ENCODE results near the gene C13orf46. TPM values are rescaled to one million over a fixed set of nuclear protein-coding genes. Genes with fewer than 3 reads are reported as not detected.

The C13orf46 gene
- polyA plus RNA-seq, 2 of the 4 experiments (the other 2 are of a cell fraction) = 0.05 to 0.13 TPM

- TF ChIP-seq, protein P1, sequence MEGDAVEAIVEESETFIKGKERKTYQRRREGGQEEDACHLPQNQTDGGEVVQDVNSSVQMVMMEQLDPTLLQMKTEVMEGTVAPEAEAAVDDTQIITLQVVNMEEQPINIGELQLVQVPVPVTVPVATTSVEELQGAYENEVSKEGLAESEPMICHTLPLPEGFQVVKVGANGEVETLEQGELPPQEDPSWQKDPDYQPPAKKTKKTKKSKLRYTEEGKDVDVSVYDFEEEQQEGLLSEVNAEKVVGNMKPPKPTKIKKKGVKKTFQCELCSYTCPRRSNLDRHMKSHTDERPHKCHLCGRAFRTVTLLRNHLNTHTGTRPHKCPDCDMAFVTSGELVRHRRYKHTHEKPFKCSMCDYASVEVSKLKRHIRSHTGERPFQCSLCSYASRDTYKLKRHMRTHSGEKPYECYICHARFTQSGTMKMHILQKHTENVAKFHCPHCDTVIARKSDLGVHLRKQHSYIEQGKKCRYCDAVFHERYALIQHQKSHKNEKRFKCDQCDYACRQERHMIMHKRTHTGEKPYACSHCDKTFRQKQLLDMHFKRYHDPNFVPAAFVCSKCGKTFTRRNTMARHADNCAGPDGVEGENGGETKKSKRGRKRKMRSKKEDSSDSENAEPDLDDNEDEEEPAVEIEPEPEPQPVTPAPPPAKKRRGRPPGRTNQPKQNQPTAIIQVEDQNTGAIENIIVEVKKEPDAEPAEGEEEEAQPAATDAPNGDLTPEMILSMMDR (IDR thresholded peaks at IDR 0.05) = no peak
- TF ChIP-seq NR3C1 (IDR thresholded peaks at IDR 0.05) = no peak
Measured at GRCh38 chr13:113964251-113964995, 9.5 kb downstream of the C13orf46 start (continued).

- no peak for DNase-seq (ENCODE audit: low read depth in 1 of 2, low spot score in 1 of 2)
- CTCF ChIA-PET = no interaction called here
Measured at GRCh38 chr13:113963376-113963775, 10.5 kb downstream of the C13orf46 start.

DNA sequence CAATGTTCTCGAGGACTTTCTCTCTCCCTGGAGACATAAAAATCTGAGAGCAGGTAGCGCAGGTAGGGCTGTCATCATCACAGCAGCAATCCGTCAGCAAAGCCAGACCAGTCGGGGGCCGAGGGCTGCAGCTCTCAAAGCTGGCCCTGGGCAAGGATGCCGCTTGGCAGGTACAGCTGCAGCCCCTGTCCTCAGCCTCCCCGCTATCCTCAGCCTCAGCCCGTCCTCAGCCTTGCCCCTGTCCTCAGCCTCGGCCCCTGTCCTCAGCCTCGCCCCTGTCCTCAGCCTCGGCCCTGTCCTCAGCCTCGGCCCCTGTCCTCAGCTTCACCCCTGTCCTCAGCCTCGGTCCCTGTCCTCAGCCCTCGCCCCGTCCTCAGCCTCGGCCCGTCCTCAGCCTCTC lies 10.9 kb downstream of the C13orf46 start:
- ChIA-PET POLR2A (no interaction called here), CTCF (no interaction called here)
- ATAC-seq (no peak), FAIRE-seq (no peak), DNase-seq (ENCODE audit: low read depth in 1 of 2, low spot score in 1 of 2) (no peak)
- WGBS (ENCODE audit: missing lambda C conversion rate) = 89% methylated on average over 8 of the region's 17 CpGs
- TF ChIP-seq POLR2A (IDR thresholded peaks at IDR 0.05; ENCODE audit: low read length) (no peak), FOXS1 (CRISPR knock-in tag; IDR thresholded peaks at IDR 0.05) (no peak), HOXA7 (CRISPR knock-in tag; IDR thresholded peaks at IDR 0.05) (no peak), ZC3H11A (IDR thresholded peaks at IDR 0.05) (no peak), FOSB (CRISPR knock-in tag; IDR thresholded peaks at IDR 0.05) (no peak), CBX2 (IDR thresholded peaks at IDR 0.05; ENCODE audit: borderline replicate concordance, low read depth) (no peak), EP300 (IDR thresholded peaks at IDR 0.05) (no peak), SREBF2 (IDR thresholded peaks at IDR 0.05) (no peak), POLR2AphosphoS2 (conservative IDR thresholded peaks at IDR 0.05; ENCODE audit: low read length) (no peak), KDM1A (IDR thresholded peaks at IDR 0.05; ENCODE audit: low read depth) (no peak), HEYL (CRISPR knock-in tag; IDR thresholded peaks at IDR 0.05) (no peak), RAD21 (conservative IDR thresholded peaks at IDR 0.05 in 1 of 2, IDR thresholded peaks at IDR 0.05 in 1 of 2) (no peak), BHLHE40 (IDR thresholded peaks at IDR 0.05; ENCODE audit: low read depth, low read length) (no peak), PHF8 (IDR thresholded peaks at IDR 0.05; ENCODE audit: borderline replicate concordance, low read depth) (no peak), ESRRA (IDR thresholded peaks at IDR 0.05; ENCODE audit: borderline replicate concordance, low read length) (no peak), EHMT2 (IDR thresholded peaks at IDR 0.05; ENCODE audit: low read depth) (no peak), HOXB5 (CRISPR knock-in tag; IDR thresholded peaks at IDR 0.05) (no peak)
- TF ChIP-seq, protein P2, sequence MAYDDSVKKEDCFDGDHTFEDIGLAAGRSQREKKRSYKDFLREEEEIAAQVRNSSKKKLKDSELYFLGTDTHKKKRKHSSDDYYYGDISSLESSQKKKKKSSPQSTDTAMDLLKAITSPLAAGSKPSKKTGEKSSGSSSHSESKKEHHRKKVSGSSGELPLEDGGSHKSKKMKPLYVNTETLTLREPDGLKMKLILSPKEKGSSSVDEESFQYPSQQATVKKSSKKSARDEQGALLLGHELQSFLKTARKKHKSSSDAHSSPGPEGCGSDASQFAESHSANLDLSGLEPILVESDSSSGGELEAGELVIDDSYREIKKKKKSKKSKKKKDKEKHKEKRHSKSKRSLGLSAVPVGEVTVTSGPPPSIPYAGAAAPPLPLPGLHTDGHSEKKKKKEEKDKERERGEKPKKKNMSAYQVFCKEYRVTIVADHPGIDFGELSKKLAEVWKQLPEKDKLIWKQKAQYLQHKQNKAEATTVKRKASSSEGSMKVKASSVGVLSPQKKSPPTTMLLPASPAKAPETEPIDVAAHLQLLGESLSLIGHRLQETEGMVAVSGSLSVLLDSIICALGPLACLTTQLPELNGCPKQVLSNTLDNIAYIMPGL (CRISPR knock-in tag; IDR thresholded peaks at IDR 0.05; ENCODE audit: borderline replicate concordance) = no peak
- TF ChIP-seq, protein P3, sequence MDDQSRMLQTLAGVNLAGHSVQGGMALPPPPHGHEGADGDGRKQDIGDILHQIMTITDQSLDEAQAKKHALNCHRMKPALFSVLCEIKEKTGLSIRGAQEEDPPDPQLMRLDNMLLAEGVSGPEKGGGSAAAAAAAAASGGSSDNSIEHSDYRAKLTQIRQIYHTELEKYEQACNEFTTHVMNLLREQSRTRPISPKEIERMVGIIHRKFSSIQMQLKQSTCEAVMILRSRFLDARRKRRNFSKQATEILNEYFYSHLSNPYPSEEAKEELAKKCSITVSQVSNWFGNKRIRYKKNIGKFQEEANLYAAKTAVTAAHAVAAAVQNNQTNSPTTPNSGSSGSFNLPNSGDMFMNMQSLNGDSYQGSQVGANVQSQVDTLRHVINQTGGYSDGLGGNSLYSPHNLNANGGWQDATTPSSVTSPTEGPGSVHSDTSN (IDR thresholded peaks at IDR 0.05) = no peak
- TF ChIP-seq, protein P4, sequence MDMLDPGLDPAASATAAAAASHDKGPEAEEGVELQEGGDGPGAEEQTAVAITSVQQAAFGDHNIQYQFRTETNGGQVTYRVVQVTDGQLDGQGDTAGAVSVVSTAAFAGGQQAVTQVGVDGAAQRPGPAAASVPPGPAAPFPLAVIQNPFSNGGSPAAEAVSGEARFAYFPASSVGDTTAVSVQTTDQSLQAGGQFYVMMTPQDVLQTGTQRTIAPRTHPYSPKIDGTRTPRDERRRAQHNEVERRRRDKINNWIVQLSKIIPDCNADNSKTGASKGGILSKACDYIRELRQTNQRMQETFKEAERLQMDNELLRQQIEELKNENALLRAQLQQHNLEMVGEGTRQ (IDR thresholded peaks at IDR 0.05) = no peak
- Histone ChIP-seq H3K9me3 (0 out of 3 replicates have a peak, but pooled peaks cover 3% of the 10 kb centered on the region), H3K4me2 (no peak overlapping the region), H3K4me3 (no peak overlapping the region), H3K27ac (no peak overlapping the region), H3K4me1 (no peaks in the 10 kb centered on the region)

More at GRCh38 chr13:113963376-113963775, 10.5 kb downstream of the C13orf46 start:
- no peak overlapping the region for H3K27ac ChIP-seq
- no peak overlapping the region for H3K4me3 ChIP-seq
- WGBS (ENCODE audit: missing lambda C conversion rate) = 88% methylated on average over 7 of the region's 16 CpGs
- H3K4me1 ChIP-seq = no peaks in the 10 kb centered on the region
- 0 out of 3 replicates have a peak, but pooled peaks cover 3% of the 10 kb centered on the region for H3K9me3 ChIP-seq
- no peak for TF ChIP-seq HEYL (CRISPR knock-in tag; IDR thresholded peaks at IDR 0.05)
- no peak for TF ChIP-seq CHD4 (IDR thresholded peaks at IDR 0.05; ENCODE audit: borderline replicate concordance)
- no peak for TF ChIP-seq JUN (IDR thresholded peaks at IDR 0.05)
- no peak for TF ChIP-seq HDAC2 (IDR thresholded peaks at IDR 0.05)
- TF ChIP-seq PHF8 (IDR thresholded peaks at IDR 0.05; ENCODE audit: borderline replicate concordance, low read depth) = no peak
- TF ChIP-seq TFCP2L1 (CRISPR knock-in tag; IDR thresholded peaks at IDR 0.05) = no peak
- no peak for TF ChIP-seq NPAS2 (CRISPR knock-in tag; IDR thresholded peaks at IDR 0.05; ENCODE audit: borderline replicate concordance)
- no peak for TF ChIP-seq POLR2AphosphoS2 (conservative IDR thresholded peaks at IDR 0.05; ENCODE audit: low read length)
- no peak for TF ChIP-seq FOXS1 (CRISPR knock-in tag; IDR thresholded peaks at IDR 0.05)
- TF ChIP-seq MYC (IDR thresholded peaks at IDR 0.05; ENCODE audit: borderline replicate concordance, low read length) = no peak
- FAIRE-seq = no peak
- H3K4me2 ChIP-seq = no peak overlapping the region
- POLR2A ChIA-PET = no interaction called here
- no peak for ATAC-seq
